Activated CD8-positive, alpha-beta memory T cell treated with anti-CD3 and anti-CD28 coated beads for 36 hours (primary cell): ENCODE measurements around the gene TSPAN5. TPM values are rescaled to one million over a fixed set of nuclear protein-coding genes. Genes with fewer than 3 reads are reported as not detected.

Experiments
- CTCF ChIA-PET: fragments of 350-600 bp; sonication (Branson Sonifier 250); formaldehyde crosslinking; loops from one replicate; lab custom pipeline; 2021; ENCODE audit warnings: antibody characterized with exemption; lab: Charles Lee
- POLR2A ChIA-PET: fragments of 350-600 bp; sonication (Branson Sonifier 250); formaldehyde crosslinking; loops from one replicate; lab custom pipeline; 2021; ENCODE audit warnings: antibody characterized with exemption; lab: Charles Lee
- total RNA-seq, 2 experiments: library from RNA; stranded (reverse); gene quantifications; one replicate each; pipeline ENCODE4 v1.2.3, GENCODE V29; 2021

TSPAN5 gene
- total RNA-seq, 2 experiments from 2014 or later, result 19.7 to 21.0 TPM

GRCh38 chr4:98517218-98518021 is 141.0 kb downstream of the TSPAN5 start:
- ChIA-PET POLR2A (no interaction called here), CTCF (interaction anchor here (0.7 kb wide), 1 partner anchor 64 kb away, joined by 3 read pairs; no protein-coding TSS in a partner anchor)

- CTCF ChIA-PET, result no interaction called here
- POLR2A ChIA-PET, result no interaction called here
Observed at GRCh38 chr4:98516441-98517217, 141.8 kb downstream of the TSPAN5 start.

- POLR2A ChIA-PET, result no interaction called here
- CTCF ChIA-PET, result no interaction called here
Observed at GRCh38 chr4:98516042-98516440, 142.4 kb downstream of the TSPAN5 start.

- ChIA-PET POLR2A (no interaction called here), CTCF (no interaction called here)
Observed at GRCh38 chr4:98515470-98515809, 143.0 kb downstream of the TSPAN5 start.

- CTCF ChIA-PET, result no interaction called here
- POLR2A ChIA-PET, result no interaction called here
Observed at GRCh38 chr4:98514741-98515469, 143.5 kb downstream of the TSPAN5 start.

DNA sequence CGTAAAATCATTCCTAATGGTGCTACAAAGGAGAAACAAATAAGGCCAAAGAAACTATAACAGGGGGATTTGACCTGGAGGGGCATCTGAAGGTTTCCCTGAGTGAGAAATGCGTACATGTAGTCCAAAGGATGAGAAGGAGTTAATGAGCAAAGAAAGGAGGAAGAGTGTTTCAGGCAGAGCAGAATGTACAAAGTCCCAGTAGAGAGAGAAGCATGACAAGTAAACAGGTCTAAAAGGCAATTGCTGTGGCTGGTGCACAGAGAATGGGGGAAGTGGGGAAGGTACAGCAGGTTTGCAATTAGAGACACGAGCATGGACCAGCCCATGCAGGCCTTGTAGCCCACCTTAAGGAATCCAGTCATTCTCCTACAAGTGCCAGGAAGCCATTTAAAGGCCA is 145.5 kb downstream of the TSPAN5 start:
- ChIA-PET CTCF (no interaction called here), POLR2A (no interaction called here)

DNA sequence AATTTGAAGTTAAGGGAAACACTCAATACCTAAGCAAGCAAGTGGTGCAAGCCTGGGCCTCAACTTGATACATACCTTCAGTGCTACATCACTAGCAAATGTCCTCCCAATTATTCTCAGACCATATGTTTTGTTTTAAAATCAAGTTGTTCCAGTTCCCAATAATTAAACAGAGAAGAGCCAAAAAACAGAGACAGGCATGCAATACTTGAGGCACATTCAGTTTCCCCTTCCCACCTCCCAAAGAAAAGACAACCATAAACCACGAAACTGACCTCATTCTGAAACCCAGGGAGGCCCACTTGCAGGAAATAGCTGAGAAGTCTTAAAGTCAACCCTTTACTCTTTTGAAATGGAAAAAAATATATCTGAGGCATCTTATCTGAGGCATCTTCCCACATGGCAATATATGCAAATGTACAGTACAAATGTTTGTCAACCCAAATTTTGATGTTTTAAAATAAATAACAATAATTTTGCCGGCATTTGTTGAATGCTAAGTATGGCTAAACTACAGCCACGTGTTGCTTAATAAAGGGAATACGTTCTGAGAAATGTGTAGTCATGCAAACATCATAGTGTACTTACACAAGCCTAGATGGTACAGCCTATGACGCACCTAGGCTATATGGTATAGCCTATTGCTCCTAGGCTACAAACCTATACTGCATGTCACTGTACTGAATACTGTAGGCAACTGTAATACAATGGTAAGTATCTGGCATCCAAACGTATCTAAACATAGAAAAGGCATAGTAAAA is 147.5 kb downstream of the TSPAN5 start:
- POLR2A ChIA-PET, result no interaction called here
- CTCF ChIA-PET, result no interaction called here

DNA sequence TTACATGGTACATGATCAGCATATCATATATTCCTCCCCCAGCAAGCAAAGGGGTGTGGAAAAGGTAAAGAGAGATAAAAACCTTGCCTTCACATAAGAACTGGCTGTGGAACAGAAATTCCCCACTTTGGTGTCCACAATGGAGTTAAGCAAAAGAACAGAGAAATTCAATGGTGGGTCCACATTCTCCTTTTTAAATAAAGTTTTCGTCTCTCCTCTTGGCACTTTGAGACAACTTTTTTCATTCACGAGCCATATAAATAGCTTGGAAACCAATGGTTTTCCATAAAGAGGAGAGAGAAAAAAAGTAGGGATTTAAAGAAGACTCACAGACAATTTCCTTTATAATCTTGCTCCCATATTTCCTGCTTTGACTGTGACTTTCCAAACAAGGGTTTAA is 148.1 kb downstream of the TSPAN5 start:
- POLR2A ChIA-PET, result no interaction called here
- CTCF ChIA-PET, result no interaction called here

GRCh38 chr4:98509721-98510120 is 148.7 kb downstream of the TSPAN5 start:
- ChIA-PET POLR2A (no interaction called here), CTCF (no interaction called here)

- CTCF ChIA-PET, result no interaction called here
- POLR2A ChIA-PET, result no interaction called here
Observed at GRCh38 chr4:98508829-98509598, 149.4 kb downstream of the TSPAN5 start.

- POLR2A ChIA-PET, result no interaction called here
- CTCF ChIA-PET, result no interaction called here
Observed at GRCh38 chr4:98508248-98508647, 150.2 kb downstream of the TSPAN5 start.

GRCh38 chr4:98507299-98507698 is 151.1 kb downstream of the TSPAN5 start:
- ChIA-PET POLR2A (no interaction called here), CTCF (no interaction called here)

GRCh38 chr4:98506462-98507132 is 151.8 kb downstream of the TSPAN5 start:
- CTCF ChIA-PET, result no interaction called here
- POLR2A ChIA-PET, result interaction anchor here (0.6 kb wide), 1 partner anchor 21 kb away, joined by 4 read pairs; no protein-coding TSS in a partner anchor

- POLR2A ChIA-PET, result interaction anchor here (0.6 kb wide), 1 partner anchor 20 kb away, joined by 4 read pairs; no protein-coding TSS in a partner anchor
- CTCF ChIA-PET, result no interaction called here
Observed at GRCh38 chr4:98505992-98506391, 152.4 kb downstream of the TSPAN5 start.

DNA sequence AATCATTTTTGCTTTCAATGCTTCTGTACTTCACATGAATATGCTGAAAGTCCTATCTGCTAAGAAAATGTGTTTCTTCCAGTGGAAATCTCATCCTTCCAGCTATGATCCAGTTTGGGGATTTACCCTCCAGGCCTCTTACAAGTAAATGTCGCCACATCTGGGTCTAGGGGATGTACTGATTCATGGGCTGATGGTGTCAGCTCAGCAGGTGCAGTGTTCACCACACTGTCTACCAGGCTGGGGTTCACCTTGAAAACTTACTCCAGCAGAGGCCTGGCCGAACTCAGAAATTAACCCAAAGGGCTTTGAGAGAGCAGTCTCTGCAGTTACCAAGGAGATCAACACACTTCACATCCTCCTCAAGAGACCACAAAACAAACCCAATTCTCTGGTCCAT is 154.3 kb downstream of the TSPAN5 start:
- CTCF ChIA-PET, result no interaction called here

DNA sequence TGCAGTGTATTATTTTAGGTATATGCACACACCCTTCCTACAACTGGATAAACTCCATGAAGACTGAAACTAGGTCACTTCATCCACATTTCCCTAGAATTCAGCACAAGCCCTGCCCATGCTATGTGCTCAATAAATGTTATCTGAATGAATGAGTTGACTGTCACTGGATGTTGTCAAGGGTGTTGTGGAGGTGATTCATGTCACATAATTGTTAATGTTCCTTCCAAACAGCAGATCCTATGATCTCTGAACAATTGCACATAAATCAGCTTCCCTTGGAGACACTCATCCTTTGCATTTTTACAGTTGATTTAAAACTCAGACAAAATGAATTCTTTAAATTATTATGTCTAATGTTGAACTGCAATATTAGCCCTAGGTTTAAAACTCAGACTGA is 154.7 kb downstream of the TSPAN5 start:
- CTCF ChIA-PET, result no interaction called here
- POLR2A ChIA-PET, result no interaction called here

More for the DNA sequence above, 154.3 kb downstream of the TSPAN5 start:
- POLR2A ChIA-PET, result no interaction called here

DNA sequence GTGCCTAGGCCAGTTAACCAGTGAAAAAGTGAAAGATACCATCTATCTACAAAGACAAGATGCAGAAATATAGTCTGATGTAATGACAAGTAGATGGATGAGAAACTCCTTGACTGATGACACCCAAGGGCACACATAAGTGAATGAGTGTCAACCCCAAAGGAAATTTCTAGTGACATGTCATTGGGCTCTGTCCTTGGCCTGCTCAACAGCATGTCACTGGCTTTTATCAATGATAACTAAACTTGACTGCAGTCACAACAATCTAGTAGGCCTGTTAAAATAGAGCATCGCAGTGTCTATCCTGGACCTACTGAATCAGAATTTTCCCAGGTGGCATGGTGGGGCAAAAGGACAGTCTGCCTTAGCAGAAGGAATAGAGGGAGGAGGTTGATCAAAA is 155.8 kb downstream of the TSPAN5 start:
- CTCF ChIA-PET, result no interaction called here

GRCh38 chr4:98502031-98502430 is 156.4 kb downstream of the TSPAN5 start:
- ChIA-PET POLR2A (no interaction called here), CTCF (no interaction called here)

More for the DNA sequence above, 155.8 kb downstream of the TSPAN5 start:
- POLR2A ChIA-PET, result no interaction called here
